HG03575 (cell line): Measurements from ENCODE around the gene CRYM.

Source experiments
- ATAC-seq: cut with Tn5 transposase; IDR thresholded peaks from one replicate; pipeline ENCODE4 v1.9.1; 2021; ENCODE audit not compliant: unreplicated experiment, insufficient number of reproducible peaks, low FRiP score; ENCODE audit errors: extremely low read depth

Gene CRYM

DNA sequence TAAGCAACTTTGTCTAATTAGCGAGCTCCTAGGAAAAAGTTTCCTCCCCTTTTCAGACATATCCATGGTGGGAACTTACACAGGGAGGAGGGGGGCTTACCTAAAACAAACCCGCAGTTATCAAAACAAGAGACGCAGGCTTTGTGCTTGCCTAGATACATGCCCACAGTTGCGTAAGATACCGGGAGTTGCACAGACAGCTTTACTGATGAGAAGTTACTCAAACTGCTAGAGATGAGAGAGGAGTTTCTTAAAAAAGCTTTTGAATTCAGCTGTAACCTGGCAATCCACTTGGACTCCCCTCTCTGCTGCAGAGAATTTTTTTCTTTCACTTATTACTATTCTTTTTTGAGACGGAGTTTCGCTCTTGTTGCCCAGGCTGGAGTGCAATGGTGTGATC, 59.9 kb downstream of the CRYM start:
- ATAC-seq: no peak

DNA sequence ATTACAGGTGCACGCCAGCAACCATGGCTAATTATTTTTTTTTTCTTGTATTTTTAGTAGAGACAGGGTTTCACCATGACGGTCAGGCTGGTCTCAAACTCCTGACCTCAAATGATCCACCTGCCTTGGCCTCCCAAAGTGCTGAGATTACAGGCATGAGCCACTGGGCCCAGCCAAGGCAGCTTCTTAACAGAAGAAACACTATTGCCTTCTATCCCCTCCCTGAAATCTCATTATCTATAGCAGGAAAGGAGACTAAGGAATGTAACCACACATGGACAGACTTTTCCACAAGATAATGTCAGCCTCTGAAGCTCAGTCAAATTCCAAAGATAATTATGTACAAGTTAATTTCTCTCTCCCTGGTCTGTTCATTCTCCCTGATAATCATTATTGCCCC, 61.0 kb downstream of the CRYM start:
- ATAC-seq: no peak

DNA sequence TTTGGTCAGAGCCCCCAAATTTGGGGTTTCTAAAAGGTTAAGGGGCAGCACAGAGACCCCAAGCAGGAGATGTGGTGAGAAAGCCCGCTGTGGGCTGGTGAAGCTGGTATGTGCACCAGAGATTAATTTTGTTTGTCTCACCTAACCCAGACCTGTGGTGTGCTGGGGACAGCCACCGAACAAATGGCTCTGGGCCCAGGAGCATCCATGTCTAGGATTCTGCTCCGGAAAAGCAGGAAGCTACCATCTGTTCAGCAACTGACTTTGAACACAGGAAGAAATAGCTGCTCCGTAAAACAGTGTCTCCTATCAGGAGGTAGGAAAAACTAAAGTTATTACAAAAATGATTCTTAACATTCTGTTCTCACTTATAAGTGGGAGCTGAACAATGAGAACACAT, 64.0 kb downstream of the CRYM start:
- no peak for ATAC-seq

DNA sequence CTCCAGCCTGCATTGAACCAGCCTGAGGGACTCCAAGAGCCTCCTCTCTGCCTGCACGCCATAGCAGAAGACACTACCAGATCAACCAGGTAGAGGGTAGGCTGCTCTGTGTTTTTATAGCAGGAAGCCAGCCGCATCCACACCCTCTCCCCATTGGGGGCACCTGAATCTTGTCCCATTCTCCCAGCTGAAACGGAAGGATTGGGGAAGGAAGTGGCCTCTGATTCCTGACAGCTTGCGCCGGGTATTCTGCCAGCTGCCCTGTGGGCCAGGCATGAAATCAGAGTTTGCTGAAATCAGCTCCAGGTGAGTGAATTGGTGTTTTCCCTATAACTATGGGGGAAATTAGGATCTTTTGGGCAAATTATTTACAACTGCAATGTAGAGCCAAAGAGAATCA, 66.6 kb downstream of the CRYM start, which contains the start of gene ZP2:
Gene ZP2 (minus strand): TSS at position 89 of the 400 bp plus-strand sequence. CDS start 27 bp downstream, at position 62.
- no peak for ATAC-seq
